Colonic mucosa (tissue), 4 donors: ENCODE measurements around the gene PHKA2. TPM values are rescaled to one million over a fixed set of nuclear protein-coding genes. Genes with fewer than 3 reads are reported as not detected.

Experiments
- DNase-seq: peaks from one replicate; pipeline ENCODE4 v3.0.0-alpha.2; 2020
- H3K27ac ChIP-seq: fragments of 200-600 bp; one replicate; pipeline ENCODE4 v1.8.0; 2021
- H3K27me3 ChIP-seq: fragments of 200-600 bp; one replicate; pipeline ENCODE4 v1.8.0; 2021
- H3K36me3 ChIP-seq: fragments of 200-600 bp; one replicate; pipeline ENCODE4 v1.8.0; 2021
- H3K4me1 ChIP-seq: fragments of 200-600 bp; one replicate; pipeline ENCODE4 v1.8.0; 2021; ENCODE audit warnings: mild to moderate bottlenecking
- H3K4me3 ChIP-seq: fragments of 200-600 bp; one replicate; pipeline ENCODE4 v1.8.0; 2021
- H3K9ac ChIP-seq, 2 donors: one replicate each; pipeline ENCODE4 v1.7.0; 2013; ENCODE audit warnings: control low read depth in 2 of 2, low read depth in 2 of 2, low read length in 2 of 2
- H3K9me3 ChIP-seq: fragments of 200-600 bp; one replicate; pipeline ENCODE4 v1.8.0; 2021
- intact Hi-C: fragments of 100-400 bp; cut with DNase I; formaldehyde crosslinking; loops from one replicate; pipeline ENCODE4 v1.14.1; 2022
- total RNA-seq, 2 donors: library from RNA; stranded (reverse); fragmentation: NEBNext Ultra II Directional in 1 of 2; extraction: Animal tissue kit (Norgen Biotek cat#: 25700) in 1 of 2; gene quantifications; one replicate each; pipeline ENCODE4 v1.2.1, GENCODE V29; 2021
- TF ChIP-seq, protein P1 (sequence below): fragments of 200-600 bp; IDR thresholded peaks from one replicate; pipeline ENCODE4 v1.8.0; 2022; ENCODE audit warnings: antibody characterized with exemption, mild to moderate bottlenecking
- donor health status: healthy.
- donor health status: DM: no; HTN: no; CAD: no.
- donor health status: DM: no; HTN: no; CAD: no.

Gene PHKA2
- total RNA-seq, 2 donors from 2014 or later: 22.8 to 38.6 TPM

DNA sequence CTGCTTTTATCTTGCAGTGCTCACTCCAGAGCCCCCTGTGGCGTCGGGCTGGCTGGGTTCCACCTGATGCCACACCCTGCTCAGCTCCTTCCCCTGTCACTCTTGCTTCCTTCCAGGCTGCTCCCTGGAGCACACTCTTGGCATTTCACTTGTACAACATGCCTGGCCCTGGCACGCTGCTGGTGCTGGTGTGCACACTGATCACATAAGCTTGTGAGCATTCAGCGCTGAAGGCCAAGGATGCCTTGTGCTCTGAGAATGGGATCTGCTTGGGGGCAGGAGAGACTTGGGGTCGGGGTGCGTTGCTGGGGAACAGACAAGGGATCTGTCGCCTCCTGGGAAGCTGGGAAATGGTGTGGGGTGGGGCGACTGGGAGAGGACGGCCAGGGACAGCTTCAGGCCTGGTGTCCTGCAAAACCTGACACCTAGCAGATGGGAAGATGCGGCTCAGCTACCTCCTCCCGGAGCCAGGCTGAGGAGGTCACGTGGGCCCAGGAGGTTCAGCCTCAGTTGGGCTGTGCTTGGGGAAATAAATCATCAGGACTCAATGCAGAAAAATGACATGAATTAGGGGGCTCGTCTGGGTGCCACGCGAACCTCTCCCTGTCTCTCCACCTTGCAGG lies 108.5 kb downstream of the PHKA2 start:
- no peaks in the 10 kb centered on the region for H3K9me3 ChIP-seq
- H3K27ac ChIP-seq: no peak overlapping the region
- TF ChIP-seq, protein P1, sequence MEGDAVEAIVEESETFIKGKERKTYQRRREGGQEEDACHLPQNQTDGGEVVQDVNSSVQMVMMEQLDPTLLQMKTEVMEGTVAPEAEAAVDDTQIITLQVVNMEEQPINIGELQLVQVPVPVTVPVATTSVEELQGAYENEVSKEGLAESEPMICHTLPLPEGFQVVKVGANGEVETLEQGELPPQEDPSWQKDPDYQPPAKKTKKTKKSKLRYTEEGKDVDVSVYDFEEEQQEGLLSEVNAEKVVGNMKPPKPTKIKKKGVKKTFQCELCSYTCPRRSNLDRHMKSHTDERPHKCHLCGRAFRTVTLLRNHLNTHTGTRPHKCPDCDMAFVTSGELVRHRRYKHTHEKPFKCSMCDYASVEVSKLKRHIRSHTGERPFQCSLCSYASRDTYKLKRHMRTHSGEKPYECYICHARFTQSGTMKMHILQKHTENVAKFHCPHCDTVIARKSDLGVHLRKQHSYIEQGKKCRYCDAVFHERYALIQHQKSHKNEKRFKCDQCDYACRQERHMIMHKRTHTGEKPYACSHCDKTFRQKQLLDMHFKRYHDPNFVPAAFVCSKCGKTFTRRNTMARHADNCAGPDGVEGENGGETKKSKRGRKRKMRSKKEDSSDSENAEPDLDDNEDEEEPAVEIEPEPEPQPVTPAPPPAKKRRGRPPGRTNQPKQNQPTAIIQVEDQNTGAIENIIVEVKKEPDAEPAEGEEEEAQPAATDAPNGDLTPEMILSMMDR: no peak
- intact Hi-C loops: no loop called here
- no peak for DNase-seq
- no peak overlapping the region for H3K4me3 ChIP-seq
- no peaks in the 10 kb centered on the region for H3K36me3 ChIP-seq
- no peaks in the 10 kb centered on the region for H3K4me1 ChIP-seq
- no peak overlapping the region for H3K9ac ChIP-seq
- H3K27me3 ChIP-seq: no peaks in the 10 kb centered on the region

DNA sequence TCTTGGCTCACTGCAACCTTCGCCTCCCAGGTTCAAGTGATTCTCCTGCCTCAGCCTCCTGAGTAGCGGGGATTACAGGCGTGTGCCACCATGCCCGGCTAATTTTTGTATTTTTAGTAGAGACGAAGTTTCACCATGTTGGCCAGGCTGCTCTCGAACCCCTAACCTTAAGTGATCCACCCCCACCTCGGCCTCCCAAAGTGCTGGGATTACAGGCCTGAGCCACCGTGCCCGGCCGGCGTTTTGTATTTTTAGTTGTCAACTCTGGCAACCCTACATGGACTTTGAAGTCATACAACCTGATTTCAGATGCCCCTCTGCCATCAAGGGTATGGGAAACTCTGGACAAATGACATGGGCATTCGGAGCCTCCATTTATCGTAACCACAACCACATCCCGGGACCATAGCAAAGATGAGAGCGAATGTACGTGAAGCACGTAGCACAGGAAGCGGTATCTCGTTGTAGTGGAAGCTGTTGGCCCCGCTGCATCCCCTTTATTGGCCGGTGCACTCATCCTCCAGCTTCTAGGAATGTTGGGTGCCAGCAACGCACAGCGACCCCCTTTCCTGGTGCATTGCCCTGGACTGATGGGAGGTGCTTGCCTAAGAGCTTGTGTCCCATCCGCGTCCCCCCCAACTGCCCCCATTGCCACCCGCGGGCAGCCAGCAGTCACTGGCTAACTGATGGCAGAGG lies 109.2 kb downstream of the PHKA2 start:
- Histone ChIP-seq H3K4me3 (no peak overlapping the region), H3K9me3 (no peaks in the 10 kb centered on the region), H3K36me3 (no peaks in the 10 kb centered on the region), H3K9ac (no peak overlapping the region), H3K4me1 (no peaks in the 10 kb centered on the region), H3K27me3 (no peaks in the 10 kb centered on the region), H3K27ac (no peak overlapping the region)
- TF ChIP-seq, protein P1: no peak
- DNase-seq: no peak
- intact Hi-C loops: no loop called here

DNA sequence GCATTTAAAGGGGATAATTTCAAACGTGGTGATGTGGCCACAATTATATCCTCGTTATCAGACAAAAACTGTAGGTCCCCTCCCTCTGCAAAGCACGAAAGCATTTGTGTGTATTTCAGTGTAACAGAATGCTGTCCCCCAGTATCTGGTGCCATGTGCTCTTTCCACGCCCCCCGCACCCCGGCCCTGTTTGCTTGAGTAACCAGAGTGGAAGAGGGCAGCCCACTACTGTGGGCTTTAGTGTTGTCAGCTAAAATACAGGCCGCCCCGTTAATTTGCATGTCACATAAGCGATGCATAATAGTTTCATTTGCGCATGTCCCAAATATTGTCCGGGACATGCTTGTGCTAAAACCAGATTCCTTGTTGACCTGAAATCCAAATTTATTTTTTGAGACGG lies 110.1 kb downstream of the PHKA2 start:
- intact Hi-C loops: no loop called here
- H3K9me3 ChIP-seq: no peaks in the 10 kb centered on the region
- no peak overlapping the region for H3K4me3 ChIP-seq
- no peak for DNase-seq
- H3K27ac ChIP-seq: no peak overlapping the region
- TF ChIP-seq, protein P1: no peak
- no peaks in the 10 kb centered on the region for H3K27me3 ChIP-seq
- H3K9ac ChIP-seq: no peak overlapping the region
- H3K36me3 ChIP-seq: no peaks in the 10 kb centered on the region
- no peaks in the 10 kb centered on the region for H3K4me1 ChIP-seq

DNA sequence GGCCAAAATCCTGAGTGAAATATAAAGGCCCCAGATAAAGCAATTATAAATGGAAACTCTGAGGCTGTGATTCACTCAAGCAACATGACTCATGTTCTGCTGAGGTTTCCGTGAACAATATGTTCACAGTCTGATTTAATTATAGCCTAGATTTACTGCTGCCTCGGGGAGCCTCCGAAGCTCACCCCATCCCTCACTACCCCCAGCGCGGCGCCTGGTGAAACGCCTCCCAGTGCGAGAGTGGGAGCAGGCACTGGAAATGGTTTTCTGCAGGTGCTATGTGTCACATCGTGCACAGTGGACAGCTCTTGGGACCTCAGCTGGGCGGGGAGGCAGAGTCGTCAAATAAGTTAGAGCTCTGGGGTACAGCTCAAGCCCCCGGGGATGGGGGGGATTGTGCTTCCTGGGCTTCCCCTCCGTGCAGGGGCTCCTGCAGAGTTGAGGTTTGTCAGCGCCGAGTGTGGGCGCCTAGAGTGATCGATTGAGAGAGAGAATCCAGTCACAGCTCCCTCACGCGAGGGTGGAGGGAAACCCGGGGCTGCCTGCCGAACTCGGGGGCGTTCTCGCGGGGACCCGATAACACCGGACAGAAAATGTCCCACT lies 110.6 kb downstream of the PHKA2 start:
- Histone ChIP-seq H3K4me1 (no peaks in the 10 kb centered on the region), H3K27ac (no peak overlapping the region), H3K36me3 (no peaks in the 10 kb centered on the region), H3K9me3 (no peaks in the 10 kb centered on the region), H3K9ac (no peak overlapping the region), H3K4me3 (no peak overlapping the region), H3K27me3 (no peaks in the 10 kb centered on the region)
- DNase-seq: no peak
- TF ChIP-seq, protein P1: no peak
- intact Hi-C loops: no loop called here

DNA sequence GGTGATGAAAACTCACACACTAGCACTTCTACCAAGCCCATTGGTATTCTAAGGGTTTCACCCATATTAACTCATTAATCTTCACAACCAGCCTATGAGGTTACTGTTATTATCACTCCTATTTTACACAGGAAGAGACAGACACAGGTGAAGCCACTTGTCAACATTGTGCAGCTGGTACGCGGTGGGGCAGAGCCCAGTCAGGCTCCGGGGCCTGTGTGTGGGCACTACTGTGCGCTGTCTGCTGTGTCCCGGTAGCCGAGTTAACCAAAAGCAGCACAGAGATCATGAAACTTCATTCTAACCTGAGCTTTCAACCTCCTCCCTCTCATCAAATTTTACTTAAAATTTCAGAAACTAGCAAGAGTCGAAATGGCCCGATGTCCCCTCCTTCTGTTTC lies 111.3 kb downstream of the PHKA2 start:
- H3K4me1 ChIP-seq: no peaks in the 10 kb centered on the region
- H3K27me3 ChIP-seq: no peaks in the 10 kb centered on the region
- intact Hi-C loops: no loop called here
- H3K36me3 ChIP-seq: no peaks in the 10 kb centered on the region
- no peak overlapping the region for H3K27ac ChIP-seq
- TF ChIP-seq, protein P1: no peak
- no peak overlapping the region for H3K4me3 ChIP-seq
- no peak for DNase-seq
- H3K9ac ChIP-seq: no peak overlapping the region
- no peaks in the 10 kb centered on the region for H3K9me3 ChIP-seq
